ENCODE measurements around the gene TIMM44.
"Not testable (repeated sequence)": the region's sequence is repeated elsewhere in the genome, so short reads cannot be mapped to it uniquely, and the experiment has no call there.

Gene TIMM44

GRCh38 chr19:7897292-7897691 is 46.2 kb downstream of the TIMM44 start:
- no peak for DNase-seq

DNA sequence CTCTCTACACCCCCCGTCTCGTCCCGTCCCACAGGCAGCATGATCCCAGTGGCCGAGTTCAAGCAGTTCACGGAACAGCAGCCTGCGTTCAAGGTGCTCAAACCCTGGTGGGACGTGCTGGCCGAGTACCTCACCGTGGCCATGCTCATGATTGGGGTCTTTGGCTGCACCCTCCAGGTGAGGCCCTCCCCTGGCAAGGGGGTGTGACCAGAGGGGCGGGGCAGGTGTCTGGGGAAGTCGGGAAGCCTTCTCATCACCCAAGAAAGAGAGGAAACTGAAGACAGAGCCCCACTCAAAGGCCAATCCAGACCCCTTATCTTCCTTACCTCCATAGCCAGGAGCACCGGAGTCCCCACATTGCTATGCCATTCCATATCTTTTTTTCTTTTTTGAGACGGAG is 47.9 kb downstream of the TIMM44 start:
- DNase-seq, result no peak

- no peak for DNase-seq
Observed at GRCh38 chr19:7894612-7895309, 48.7 kb downstream of the TIMM44 start.

DNA sequence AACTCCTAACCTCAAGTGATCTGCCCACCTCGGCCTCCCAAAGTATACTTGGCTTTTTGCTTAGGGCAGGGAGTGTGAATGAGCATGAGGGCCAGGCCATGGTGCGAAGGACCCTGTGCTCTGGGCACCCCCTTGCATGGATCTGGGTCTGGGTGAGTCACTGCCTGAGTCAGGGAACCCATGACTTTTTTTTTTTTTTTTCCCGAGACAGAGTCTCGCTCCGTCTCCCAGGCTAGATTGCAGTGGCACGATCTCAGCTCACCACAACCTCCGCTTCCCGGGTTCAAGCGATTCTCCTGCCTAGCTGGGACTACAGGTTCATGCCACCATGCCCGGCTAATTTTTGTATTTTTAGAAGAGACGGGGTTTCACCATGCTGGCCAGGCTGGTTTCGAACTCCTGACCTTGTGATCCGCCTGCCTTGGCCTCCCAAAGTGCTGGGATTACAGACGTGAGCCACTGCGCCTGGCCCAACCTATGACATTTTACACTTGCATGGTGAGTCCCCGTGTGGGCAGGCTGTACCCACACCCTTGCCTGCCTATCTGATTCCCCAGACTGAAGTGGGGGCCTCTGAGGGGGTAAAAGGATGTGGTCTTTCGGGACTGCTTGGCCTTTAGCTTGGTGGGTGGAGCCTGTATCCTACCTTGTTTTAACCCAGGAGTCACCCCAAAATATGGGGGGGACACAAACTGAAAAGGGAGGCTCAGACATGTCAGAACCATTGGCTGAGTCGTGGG is 49.9 kb downstream of the TIMM44 start:
- not testable (repeated sequence) for DNase-seq

- DNase-seq, result no peak
Observed at GRCh38 chr19:7888826-7889217, 54.6 kb downstream of the TIMM44 start.

- no peak for DNase-seq
Observed at GRCh38 chr19:7888145-7888825, 55.2 kb downstream of the TIMM44 start, which contains the start of gene LRRC8E. TSS of gene LRRC8E (plus strand) at chr19:7888510. CDS start at chr19:7895604, 7,094 bp downstream.

GRCh38 chr19:7887408-7888144 is 55.9 kb downstream of the TIMM44 start:
- DNase-seq, result no peak

DNA sequence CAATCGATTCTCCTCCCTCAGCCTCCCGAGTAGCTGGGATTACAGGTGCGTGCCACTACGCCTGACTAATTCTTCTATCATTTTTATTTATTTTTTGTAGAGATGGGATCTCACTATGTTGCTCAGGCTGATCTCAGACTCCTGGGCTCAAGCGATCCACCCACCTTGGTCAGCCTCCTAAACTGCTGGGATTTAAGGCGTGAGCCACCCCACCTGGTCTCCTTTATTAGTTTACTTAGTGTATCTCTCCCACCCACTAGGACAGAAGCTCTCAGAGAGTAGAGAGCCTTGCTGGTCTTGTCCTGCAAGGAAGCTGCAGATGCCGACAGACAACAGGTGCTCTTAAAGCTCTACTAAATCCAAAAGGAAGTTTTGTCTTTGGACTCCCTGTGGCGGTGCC is 57.6 kb downstream of the TIMM44 start:
- DNase-seq, result no peak

DNA sequence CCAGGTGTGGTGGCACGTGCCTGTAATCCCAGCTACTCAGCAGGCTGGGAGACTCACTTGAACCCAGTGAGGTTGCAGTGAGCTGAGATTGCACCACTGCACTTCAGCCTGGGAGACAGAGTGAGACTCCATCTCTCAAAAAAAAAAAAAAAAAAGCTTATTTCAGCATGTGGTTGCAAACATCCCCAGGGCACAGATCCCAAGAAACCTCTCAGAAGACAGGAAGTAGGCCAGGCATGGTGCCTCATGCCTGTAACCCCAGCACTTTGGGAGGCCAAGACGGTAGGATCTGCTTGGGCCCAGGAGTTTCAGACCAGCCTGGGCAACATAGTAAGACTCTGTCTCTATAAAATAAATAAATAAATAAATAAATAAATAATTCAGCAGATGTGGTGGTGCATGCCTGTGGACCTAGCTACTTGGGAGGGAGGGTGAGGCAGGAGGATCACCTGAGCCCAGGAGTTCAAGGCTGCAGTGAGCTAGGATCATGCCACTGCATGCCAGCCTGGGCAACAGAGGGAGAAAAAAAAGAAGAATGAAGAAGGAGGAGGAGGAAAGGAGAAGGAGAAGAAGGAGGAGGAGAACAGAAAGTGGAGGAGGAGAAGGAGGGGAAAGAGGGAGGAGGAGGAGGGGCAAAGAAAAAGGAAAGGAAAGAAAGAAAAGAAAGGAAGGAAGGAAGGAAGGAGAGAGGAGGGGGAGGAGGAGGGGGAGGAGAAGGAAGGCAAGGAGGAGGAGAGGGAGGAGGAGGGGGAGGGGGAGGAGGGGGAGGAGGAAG is 59.5 kb downstream of the TIMM44 start:
- DNase-seq, result no peak

GRCh38 chr19:7883105-7883504 is 60.4 kb downstream of the TIMM44 start:
- DNase-seq, result no peak

- DNase-seq, result no peak
Observed at GRCh38 chr19:7881910-7882309, 61.6 kb downstream of the TIMM44 start.

DNA sequence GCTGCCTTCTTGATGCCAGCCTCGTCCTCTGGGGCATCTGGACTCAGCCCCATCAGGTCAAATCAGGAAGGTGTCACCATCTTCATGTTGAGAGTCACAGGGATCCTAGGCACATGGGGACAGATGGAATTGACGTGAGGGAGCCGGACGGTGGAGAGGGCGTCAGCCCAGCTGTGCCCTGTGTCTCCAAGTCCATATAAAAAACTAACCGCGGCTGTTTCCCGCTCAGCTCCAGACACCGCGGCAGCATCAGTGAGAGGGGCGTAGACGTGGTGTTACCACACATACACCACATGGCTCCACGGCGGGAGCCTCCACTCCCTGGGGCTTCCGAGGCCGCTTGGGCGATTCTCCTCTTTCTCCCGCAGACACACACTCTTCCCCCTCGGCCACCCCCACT is 63.6 kb downstream of the TIMM44 start:
- peak; percentile 63 for DNase-seq

DNA sequence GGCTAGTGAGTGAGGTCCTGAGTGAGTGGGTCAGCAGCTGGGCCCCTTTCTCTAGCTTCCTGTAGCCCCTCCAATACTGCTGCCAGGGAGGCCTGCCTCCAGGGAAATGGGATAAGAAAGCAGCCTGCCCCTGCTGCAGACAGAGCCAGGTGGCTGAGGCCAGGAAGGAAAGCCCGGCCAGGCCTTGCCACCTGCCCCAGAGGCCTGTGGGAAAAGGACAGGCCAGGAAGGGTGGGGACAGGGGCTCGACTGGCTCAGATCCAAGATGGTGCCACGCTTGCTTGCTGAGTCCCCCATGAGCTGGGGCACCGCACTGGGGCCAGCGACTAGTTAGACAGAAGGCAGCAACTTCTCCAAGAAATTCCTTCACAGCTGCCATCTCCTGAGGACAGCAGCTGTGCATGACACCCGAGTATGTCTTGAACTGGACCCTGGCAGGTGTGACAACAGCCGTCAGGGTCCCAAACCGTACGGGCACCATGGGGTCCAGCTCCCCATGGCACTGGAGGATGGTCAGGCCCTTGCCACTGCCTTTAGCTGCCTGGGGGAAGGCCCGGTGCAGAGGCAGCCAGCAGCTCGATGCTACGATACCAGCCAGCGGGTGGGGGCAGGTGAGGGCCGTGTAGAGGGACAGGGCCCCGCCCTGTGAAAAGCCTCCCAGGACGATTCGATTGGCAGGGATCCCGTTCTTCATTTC is 64.2 kb downstream of the TIMM44 start:
- DNase-seq, result no peak

DNA sequence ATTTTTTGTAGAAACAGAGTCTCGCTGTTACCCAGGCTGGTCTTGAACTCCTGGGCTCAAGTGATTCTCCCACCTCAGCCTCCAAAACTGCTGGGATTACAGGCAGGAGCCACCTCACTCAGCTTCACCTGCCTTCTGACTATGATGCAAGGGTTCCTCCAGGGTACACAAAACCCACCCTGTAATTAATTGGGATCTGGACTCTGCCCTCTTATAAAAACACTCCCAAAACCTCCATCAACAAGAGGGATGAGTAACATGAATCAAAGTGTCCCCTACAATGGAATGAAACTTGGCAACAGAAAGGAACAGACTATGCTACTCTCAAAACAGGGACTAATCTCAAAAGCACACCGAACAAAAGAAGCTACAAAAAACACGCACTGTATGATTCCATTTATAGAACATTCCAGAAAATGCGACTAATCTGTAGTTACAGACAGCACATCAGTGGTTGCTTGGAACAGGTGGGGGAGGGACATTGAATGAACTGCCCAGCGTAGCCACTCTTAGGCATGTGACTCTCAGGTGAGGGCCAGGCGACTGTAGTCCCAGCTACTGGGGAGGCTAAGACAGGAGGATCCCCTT is 66.1 kb downstream of the TIMM44 start:
- no peak for DNase-seq

All from DMS 273 treated with DMSO at 0.1 percent for 48 hours (cell line).